PC-9 (cell line): Measurements from ENCODE around the gene SULT1C3.

Experiments used
- EZH2 ChIP-seq: fragments of 200-600 bp; sonication (generic); IDR thresholded peaks from 2 replicates; pipeline ENCODE4 v1.8.0; 2017; ENCODE audit warnings: antibody characterized with exemption, low read depth
- TF ChIP-seq, protein P1 (sequence below): fragments of 200-600 bp; sonication (generic); conservative IDR thresholded peaks from 2 replicates; pipeline ENCODE4 v1.6.1; 2017; ENCODE audit warnings: mixed run types, antibody characterized with exemption, mild to moderate bottlenecking, moderate library complexity

DNA sequence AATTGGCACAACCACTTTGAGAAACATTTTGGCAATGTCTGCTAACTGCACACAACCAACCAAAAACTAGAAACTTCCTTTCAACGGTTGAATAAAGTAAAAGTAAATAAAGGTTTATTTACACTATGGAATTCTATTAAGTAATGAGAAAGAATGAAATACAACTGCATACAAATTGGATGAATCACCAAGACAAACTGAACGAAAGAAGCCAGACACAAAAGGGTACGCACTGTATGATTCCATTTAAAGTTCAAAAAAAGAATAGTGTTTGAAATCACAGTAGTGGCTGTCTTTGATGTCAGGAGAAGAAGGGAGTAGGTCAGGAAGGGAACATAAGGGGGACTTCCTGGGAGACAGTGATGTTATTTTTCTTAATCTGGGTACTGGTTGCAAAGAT lies 46.5 kb upstream of the SULT1C3 start:
- TF ChIP-seq, protein P1, sequence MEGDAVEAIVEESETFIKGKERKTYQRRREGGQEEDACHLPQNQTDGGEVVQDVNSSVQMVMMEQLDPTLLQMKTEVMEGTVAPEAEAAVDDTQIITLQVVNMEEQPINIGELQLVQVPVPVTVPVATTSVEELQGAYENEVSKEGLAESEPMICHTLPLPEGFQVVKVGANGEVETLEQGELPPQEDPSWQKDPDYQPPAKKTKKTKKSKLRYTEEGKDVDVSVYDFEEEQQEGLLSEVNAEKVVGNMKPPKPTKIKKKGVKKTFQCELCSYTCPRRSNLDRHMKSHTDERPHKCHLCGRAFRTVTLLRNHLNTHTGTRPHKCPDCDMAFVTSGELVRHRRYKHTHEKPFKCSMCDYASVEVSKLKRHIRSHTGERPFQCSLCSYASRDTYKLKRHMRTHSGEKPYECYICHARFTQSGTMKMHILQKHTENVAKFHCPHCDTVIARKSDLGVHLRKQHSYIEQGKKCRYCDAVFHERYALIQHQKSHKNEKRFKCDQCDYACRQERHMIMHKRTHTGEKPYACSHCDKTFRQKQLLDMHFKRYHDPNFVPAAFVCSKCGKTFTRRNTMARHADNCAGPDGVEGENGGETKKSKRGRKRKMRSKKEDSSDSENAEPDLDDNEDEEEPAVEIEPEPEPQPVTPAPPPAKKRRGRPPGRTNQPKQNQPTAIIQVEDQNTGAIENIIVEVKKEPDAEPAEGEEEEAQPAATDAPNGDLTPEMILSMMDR = no peak
- no peak for TF ChIP-seq EZH2
